ENCODE data around the gene RIOK2. TPM values are rescaled to one million over a fixed set of nuclear protein-coding genes. Genes with fewer than 3 reads are reported as not detected.

The RIOK2 gene
- polyA plus RNA-seq, 1 of the 3 experiments (the other 2 are of a cell fraction) = 5.9 TPM

DNA sequence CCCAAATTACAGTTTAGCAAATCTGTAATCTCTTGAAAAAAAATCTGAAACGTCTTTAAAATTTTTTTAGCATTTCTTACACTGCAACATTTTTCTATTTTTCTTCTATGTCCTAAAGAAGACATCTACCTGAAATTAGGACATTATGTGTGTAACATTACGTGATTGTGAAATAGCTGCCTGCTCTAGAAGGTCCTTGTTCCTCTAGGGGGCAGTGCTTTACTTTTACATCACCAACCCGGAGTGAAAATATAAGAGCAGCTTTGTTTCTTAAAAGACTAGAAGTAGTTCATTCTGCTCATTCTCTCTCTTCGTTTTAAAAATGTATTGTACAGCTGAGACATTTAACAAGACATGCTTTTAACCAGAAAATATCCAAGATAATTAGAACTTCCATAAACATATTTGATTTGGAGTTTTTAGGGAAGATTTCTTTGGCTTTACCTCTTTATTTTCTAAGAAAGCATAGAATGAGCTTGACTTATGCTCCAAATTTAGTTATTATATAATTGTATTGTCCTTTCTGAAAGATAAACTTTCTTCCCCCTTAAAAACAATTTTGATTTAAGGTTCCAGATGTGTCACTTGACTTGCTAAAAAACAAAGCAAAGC is 48.1 kb upstream of the RIOK2 start:
- TF ChIP-seq RAD21 (IDR thresholded peaks at IDR 0.05; ENCODE audit: low read length) (peak; percentile 83), TAF1 (IDR thresholded peaks at IDR 0.05; ENCODE audit: borderline replicate concordance, low read depth, low read length) (no peak), SMC3 (IDR thresholded peaks at IDR 0.05; ENCODE audit: low read depth, low read length) (peak; percentile 62)
- TF ChIP-seq, protein P1, sequence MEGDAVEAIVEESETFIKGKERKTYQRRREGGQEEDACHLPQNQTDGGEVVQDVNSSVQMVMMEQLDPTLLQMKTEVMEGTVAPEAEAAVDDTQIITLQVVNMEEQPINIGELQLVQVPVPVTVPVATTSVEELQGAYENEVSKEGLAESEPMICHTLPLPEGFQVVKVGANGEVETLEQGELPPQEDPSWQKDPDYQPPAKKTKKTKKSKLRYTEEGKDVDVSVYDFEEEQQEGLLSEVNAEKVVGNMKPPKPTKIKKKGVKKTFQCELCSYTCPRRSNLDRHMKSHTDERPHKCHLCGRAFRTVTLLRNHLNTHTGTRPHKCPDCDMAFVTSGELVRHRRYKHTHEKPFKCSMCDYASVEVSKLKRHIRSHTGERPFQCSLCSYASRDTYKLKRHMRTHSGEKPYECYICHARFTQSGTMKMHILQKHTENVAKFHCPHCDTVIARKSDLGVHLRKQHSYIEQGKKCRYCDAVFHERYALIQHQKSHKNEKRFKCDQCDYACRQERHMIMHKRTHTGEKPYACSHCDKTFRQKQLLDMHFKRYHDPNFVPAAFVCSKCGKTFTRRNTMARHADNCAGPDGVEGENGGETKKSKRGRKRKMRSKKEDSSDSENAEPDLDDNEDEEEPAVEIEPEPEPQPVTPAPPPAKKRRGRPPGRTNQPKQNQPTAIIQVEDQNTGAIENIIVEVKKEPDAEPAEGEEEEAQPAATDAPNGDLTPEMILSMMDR (IDR thresholded peaks at IDR 0.05) = peak; percentile 93
- ChIA-PET POLR2A (no interaction called here), CTCF (interaction anchor here (0.6 to 3.9 kb wide), 42 partner anchors 10 to 1830 kb away, joined by 3 to 28 read pairs (median 4); no protein-coding TSS in a partner anchor)
- Histone ChIP-seq H3F3A (replicated peaks; ENCODE audit: insufficient read depth) (no peaks in the 10 kb centered on the region), H4K20me1 (ENCODE audit: insufficient read depth) (no peaks in the 10 kb centered on the region), H3K9me3 (no peaks in the 10 kb centered on the region), H3K9me2 (no peaks in the 10 kb centered on the region), H3K79me2 (ENCODE audit: insufficient read depth) (no peaks in the 10 kb centered on the region), H3K4me1 (ENCODE audit: control insufficient read depth in 1 of 2, insufficient read depth in 2 of 2, low read depth in 1 of 2, low read length in 1 of 2) (no peaks in the 10 kb centered on the region), H3K27ac (ENCODE audit: low read depth in 2 of 2, low read length in 1 of 2) (no peak overlapping the region), H3K36me3 (replicated peaks in 1 of 2; ENCODE audit: control insufficient read depth in 1 of 2, insufficient read depth in 2 of 2, low read length in 1 of 2) (no peaks in the 10 kb centered on the region), H3K4me2 (no peak overlapping the region; the same call in 1 of the 2 replicates), H3K4me3 (ENCODE audit: low read depth in 2 of 2, low read length in 1 of 2) (no peak overlapping the region; a peak in 1 of 4 replicates), H3K27me3 (ENCODE audit: insufficient read depth) (no peaks in the 10 kb centered on the region), H3K9ac (no peak overlapping the region), H2AFZ (ENCODE audit: low read depth) (peak overlapping the region; percentile 73; the same call in 1 of the 2 replicates)
- WGBS (ENCODE audit: low lambda C conversion rate) = 5% methylated on average over 4 of the region's 4 CpGs
- DNase-seq = peak; percentile 44

GRCh38 chr5:97229688-97230285 is 46.7 kb upstream of the RIOK2 start:
- Histone ChIP-seq H2AFZ (ENCODE audit: low read depth) (0 out of 2 replicates have a peak overlapping the region, but pooled peaks have one; percentile 3), H3K9me2 (no peaks in the 10 kb centered on the region), H3K79me2 (ENCODE audit: insufficient read depth) (no peaks in the 10 kb centered on the region), H3K9ac (no peak overlapping the region), H3K27me3 (ENCODE audit: insufficient read depth) (no peaks in the 10 kb centered on the region), H3K27ac (ENCODE audit: low read depth in 2 of 2, low read length in 1 of 2) (no peak overlapping the region), H3K36me3 (replicated peaks in 1 of 2; ENCODE audit: control insufficient read depth in 1 of 2, insufficient read depth in 2 of 2, low read length in 1 of 2) (no peaks in the 10 kb centered on the region), H3K4me1 (ENCODE audit: control insufficient read depth in 1 of 2, insufficient read depth in 2 of 2, low read depth in 1 of 2, low read length in 1 of 2) (no peaks in the 10 kb centered on the region), H3F3A (replicated peaks; ENCODE audit: insufficient read depth) (no peaks in the 10 kb centered on the region), H4K20me1 (ENCODE audit: insufficient read depth) (no peaks in the 10 kb centered on the region), H3K9me3 (no peaks in the 10 kb centered on the region), H3K4me3 (ENCODE audit: low read depth in 2 of 2, low read length in 1 of 2) (no peak overlapping the region), H3K4me2 (no peak overlapping the region)
- WGBS (ENCODE audit: low lambda C conversion rate) = 83% methylated on average over 6 of the region's 6 CpGs
- ChIA-PET CTCF (interaction anchor here (1.1 to 3.9 kb wide), 10 partner anchors 23 to 1831 kb away, joined by 3 to 28 read pairs (median 4); no protein-coding TSS in a partner anchor), POLR2A (no interaction called here)
- no peak for DNase-seq
- no peak for TF ChIP-seq IRF3 (IDR thresholded peaks at IDR 0.05; ENCODE audit: low read depth, low read length)
- no peak for TF ChIP-seq PBX3 (IDR thresholded peaks at IDR 0.05)
- no peak for TF ChIP-seq EZH2phosphoT487 (IDR thresholded peaks at IDR 0.05; ENCODE audit: borderline replicate concordance, low read depth)
- no peak for TF ChIP-seq ZBTB33 (IDR thresholded peaks at IDR 0.05; ENCODE audit: borderline replicate concordance, low read depth)
- TF ChIP-seq, protein P2, sequence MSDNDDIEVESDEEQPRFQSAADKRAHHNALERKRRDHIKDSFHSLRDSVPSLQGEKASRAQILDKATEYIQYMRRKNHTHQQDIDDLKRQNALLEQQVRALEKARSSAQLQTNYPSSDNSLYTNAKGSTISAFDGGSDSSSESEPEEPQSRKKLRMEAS (IDR thresholded peaks at IDR 0.05; ENCODE audit: low read depth) = no peak
- no peak for TF ChIP-seq SIN3A (IDR thresholded peaks at IDR 0.05; ENCODE audit: borderline replicate concordance, low read depth, low read length)
- no peak for TF ChIP-seq RAD21 (IDR thresholded peaks at IDR 0.05; ENCODE audit: low read length)
- no peak for TF ChIP-seq EP300 (IDR thresholded peaks at IDR 0.05; ENCODE audit: borderline replicate concordance in 1 of 2, low read depth in 1 of 2, low read length in 1 of 2)
- TF ChIP-seq NRF1 (IDR thresholded peaks at IDR 0.05; ENCODE audit: low read depth, low read length) = no peak
- no peak for TF ChIP-seq RFX5 (IDR thresholded peaks at IDR 0.05; ENCODE audit: low read length)
- TF ChIP-seq, protein P3, sequence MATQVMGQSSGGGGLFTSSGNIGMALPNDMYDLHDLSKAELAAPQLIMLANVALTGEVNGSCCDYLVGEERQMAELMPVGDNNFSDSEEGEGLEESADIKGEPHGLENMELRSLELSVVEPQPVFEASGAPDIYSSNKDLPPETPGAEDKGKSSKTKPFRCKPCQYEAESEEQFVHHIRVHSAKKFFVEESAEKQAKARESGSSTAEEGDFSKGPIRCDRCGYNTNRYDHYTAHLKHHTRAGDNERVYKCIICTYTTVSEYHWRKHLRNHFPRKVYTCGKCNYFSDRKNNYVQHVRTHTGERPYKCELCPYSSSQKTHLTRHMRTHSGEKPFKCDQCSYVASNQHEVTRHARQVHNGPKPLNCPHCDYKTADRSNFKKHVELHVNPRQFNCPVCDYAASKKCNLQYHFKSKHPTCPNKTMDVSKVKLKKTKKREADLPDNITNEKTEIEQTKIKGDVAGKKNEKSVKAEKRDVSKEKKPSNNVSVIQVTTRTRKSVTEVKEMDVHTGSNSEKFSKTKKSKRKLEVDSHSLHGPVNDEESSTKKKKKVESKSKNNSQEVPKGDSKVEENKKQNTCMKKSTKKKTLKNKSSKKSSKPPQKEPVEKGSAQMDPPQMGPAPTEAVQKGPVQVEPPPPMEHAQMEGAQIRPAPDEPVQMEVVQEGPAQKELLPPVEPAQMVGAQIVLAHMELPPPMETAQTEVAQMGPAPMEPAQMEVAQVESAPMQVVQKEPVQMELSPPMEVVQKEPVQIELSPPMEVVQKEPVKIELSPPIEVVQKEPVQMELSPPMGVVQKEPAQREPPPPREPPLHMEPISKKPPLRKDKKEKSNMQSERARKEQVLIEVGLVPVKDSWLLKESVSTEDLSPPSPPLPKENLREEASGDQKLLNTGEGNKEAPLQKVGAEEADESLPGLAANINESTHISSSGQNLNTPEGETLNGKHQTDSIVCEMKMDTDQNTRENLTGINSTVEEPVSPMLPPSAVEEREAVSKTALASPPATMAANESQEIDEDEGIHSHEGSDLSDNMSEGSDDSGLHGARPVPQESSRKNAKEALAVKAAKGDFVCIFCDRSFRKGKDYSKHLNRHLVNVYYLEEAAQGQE (IDR thresholded peaks at IDR 0.05; ENCODE audit: low read depth, low read length) = no peak
